HG02870 (cell line): Measurements from ENCODE around the gene RNASEH2B.
A peak's percentile ranks its signal among the peaks of the same experiment; 100 is the strongest.

Experiments
- ATAC-seq: cut with Tn5 transposase; IDR thresholded peaks from one replicate; pipeline ENCODE4 v1.9.1; 2021; ENCODE audit warnings: mild to moderate bottlenecking, moderate library complexity; ENCODE audit not compliant: unreplicated experiment

The RNASEH2B gene

DNA sequence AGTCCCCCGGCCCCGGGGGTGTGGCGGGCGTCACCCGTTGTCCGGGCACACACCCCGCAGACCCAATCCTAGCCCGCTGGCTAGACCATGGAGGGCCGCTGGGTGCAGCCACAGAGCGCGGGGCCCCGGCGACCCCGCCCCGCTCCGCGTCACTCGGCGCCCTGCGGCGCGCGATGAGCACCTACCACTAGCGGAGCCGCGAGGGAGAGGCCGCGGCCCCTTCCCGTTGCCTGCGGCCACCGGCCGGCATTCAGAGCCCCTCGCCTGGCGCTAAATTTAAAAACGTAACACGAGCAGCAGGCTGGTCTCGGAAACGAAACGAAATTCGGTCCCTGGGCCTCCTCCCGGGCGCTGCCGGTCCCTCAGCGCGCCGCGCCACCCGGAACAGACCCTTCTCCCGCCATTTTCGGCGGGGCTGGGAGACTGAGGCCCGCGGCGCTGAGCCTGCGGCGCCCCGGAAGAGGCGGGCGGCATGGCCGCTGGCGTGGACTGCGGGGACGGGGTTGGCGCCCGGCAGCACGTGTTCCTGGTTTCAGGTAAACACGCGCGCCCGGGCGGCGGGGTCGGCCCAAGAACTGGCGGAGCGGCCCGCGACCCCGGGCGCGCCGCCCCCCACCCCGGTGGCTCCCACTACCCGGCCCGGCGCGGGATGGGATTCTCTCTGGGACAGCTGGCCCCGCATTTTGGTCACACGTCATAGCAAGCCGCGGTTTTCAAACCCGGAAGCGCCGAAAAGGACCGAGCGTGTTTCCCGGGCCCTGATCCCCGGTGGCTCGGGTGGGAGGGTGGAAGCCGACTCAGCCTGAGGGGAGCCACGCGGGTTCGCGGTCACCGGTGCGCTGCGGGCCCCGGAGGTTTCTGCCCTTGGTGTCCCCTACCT lies at the start of gene RNASEH2B:
Gene RNASEH2B, plus strand, starts transcription at position 187 of the 880 bp plus-strand sequence. Its CDS starts 286 bp downstream, at position 473.
- peak; percentile 65 for ATAC-seq

- no peak for ATAC-seq
Observed at GRCh38 chr13:50864492-50864891, 45.1 kb upstream of the RNASEH2B start.

DNA sequence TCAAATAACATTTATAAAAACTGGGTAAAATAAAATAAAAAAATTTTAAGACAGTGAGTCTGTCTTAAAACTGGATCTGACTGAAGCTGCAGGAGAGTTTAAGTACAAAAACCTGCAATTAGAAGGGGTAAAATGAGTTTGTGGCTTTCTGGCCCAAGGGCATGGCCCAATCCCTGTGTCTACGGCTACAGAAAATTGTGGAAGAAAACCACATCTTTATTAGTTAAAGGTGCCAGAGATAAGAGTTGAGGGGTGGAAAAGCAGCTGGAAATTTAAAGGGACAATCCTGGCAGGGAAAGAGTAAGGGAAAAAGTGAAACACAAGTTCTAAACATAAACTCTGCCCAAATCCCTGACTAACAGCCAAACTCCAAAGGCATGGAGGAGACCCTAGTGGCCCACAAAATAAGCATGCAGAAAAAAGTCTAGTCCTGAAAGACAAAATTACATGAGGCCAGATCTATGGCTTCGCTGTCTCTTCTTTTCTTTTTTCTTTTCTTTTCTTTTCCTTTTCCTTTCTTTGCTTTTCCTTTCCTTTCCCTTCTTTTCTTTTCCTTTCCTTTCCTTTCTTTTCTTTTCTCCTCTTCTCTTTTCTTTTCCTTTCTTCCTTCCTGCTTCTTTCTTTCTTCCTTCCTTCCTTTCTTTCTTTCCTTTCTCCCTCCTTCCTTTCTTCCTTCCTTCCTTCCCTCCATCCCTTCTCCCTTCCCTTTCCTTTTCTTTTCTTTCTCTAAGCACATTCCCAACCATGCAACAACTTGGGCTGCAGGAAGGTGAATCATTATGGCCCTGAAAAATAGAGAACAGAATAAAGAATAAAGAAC lies 42.6 kb upstream of the RNASEH2B start:
- no peak for ATAC-seq

DNA sequence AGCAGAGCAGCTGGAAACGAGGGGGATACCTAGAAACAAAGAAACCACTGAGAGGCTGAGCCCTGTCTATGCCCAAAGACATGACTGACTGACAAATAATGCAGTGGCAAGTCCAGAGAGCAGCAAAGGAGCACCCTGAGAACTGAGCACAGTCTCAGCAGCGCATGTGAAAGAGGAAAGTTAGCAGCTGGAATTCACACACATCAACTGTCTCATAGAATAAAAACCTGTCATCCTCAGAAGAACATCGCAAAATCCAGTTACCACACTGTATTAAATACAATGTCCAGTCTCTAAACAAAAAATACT lies 42.0 kb upstream of the RNASEH2B start:
- ATAC-seq: no peak

DNA sequence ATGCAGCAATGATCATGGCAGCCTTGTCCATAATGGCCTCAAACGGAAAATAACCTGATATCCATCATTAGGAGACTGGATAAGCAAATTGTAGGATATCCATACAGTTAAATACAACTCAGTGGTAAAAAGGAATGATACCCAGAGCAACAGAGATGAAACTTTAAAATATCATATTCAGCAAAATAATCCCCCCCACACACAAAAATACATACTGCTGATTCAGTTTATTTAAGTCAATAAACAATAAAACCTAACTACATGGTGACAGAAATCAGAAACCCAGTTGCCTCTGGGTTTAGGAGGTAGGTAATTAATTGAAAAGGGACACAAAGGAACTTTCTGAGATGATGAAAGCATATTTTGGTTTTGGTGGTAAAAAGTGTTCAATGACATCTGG lies 38.2 kb upstream of the RNASEH2B start:
- no peak for ATAC-seq

DNA sequence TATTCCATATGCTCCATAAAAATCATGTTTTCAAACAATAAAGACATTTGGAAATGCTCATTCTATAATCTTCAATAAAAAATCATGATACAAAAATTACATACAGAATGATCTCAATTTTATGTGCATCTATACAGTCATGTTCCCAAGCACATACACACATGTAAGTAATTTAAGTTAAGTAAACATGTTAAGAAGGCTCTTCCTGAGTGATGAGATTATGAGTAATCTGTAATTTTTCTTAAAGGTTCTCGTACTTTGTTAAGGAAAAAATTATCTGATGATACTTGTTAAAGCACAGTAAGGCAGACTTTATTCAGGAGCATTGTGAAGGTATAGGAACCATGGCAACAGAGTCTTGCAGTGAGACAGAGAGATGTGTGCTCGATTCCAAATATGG lies 36.1 kb upstream of the RNASEH2B start:
- no peak for ATAC-seq

- ATAC-seq: no peak
Observed at GRCh38 chr13:50873991-50874390, 35.6 kb upstream of the RNASEH2B start.

DNA sequence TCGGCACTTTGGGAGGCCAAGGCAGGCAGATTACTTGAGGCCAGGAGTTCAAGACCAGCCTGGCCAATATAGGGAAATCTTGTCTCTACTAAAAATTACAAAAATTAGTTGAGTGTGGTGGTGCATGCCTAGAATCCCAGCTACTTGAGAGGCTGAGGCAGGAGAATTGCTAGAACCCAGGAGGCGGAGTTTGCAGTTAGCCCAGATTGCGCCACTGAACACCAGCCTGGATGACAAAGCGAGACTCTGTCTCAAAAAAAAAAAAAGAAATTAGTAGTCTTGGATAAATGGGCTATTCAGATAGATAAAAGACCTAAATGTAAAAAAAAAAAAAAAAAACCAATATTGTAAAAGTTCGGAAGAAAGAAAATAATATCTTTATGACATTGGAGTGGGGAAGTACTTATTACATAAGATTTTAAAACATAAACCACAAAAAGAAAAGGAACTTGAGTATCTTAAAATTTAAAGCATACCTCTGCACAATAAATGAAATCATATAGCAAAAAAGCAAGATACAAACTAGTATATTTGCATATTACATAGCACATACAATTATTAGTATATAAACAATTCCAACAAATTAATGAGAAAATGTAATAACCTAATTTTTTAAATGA lies 26.7 kb upstream of the RNASEH2B start:
- no peak for ATAC-seq

- no peak for ATAC-seq
Observed at GRCh38 chr13:50883728-50884127, 25.9 kb upstream of the RNASEH2B start.

- no peak for ATAC-seq
Observed at GRCh38 chr13:50884265-50884664, 25.3 kb upstream of the RNASEH2B start.

DNA sequence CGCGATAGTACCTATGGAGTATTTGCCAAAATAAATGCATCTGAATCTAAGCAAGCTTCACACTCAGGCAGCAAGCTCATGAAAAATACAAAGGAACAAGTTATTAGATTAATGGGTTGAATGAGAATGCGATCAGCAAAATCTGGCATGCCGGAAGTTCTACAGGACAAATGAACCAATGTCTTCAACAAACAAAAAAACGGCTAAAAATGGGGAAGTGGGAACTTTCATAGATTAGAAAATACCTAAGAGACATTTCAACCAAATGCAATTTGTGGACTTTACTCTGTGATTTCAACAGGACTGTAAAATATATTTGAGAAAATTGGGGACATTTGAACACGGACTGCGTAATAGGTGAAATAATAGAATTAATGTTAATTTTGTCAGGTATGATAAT lies 22.4 kb upstream of the RNASEH2B start:
- ATAC-seq: no peak

- ATAC-seq: no peak
Observed at GRCh38 chr13:50888362-50888761, 21.2 kb upstream of the RNASEH2B start.

DNA sequence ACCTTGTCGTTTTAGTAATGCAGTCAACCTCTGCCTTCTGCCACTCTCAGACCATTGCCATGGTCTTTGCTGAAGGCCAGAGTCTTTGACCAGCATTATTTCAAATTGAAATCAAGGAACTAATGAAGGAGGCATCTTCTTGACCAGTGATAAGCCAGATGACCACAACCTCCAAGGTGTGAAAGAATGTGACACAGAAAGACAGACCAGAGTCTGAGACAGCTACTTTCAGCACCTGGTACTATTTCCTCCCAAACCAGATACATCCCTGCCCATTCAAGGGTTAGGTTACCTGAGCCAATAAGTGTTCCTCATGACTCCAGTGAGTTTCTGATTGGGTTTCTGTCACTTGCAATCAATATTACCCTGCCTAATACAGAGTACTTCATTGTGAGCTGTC lies 20.3 kb upstream of the RNASEH2B start:
- ATAC-seq: no peak

DNA sequence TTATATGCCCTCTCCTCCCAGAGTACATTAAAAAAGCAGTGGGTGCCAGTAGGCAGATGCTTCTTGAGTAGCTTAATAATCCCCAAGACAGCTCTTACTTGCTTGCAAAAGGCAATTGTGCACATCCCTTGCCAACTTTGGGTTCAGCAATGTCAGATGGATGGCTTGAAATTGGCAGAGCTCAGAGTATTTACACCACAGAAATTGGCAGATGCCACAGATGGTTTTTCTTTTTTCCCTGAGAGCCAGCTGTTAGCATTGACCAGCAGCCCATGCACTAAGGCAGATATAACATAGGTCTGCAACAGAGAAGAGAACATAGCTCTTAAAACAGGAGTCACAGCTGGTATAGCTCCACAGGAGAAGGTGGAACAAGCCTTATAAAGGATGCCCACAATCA lies 18.4 kb upstream of the RNASEH2B start:
- no peak for ATAC-seq

GRCh38 chr13:50892210-50892944 lies 17.2 kb upstream of the RNASEH2B start:
- no peak for ATAC-seq

DNA sequence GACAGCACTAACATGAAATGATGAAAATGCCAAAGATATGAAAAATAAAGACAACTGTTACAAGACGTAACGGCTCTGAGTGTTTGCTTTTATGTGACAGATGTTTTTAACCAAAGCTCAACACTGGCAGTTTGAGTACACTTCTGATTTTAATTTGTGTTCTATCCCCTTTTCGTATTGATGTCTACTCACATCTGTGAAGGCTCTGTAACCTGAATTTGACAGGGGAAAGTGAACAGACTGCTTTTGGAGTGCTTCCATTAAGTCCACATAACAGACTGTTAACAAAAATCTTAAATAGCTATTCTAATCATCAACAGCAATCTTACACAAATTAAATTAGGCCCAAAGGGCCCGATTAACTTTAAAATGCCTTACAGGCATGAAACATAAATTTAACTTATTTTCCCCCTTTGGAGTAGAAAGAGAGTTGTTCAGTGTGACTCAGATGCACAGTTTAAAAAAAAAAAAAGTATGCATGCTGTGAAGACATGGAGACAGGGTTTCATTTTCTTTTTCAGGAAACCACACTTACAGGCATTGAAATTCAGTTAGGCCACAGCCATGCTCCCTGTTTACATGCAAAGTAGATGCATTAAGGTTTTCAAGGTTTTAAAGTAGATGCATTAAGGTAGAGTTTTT lies 16.3 kb upstream of the RNASEH2B start:
- peak; percentile 79 for ATAC-seq

- ATAC-seq: no peak
Observed at GRCh38 chr13:50894012-50894411, 15.6 kb upstream of the RNASEH2B start.

GRCh38 chr13:50894504-50894903 lies 15.1 kb upstream of the RNASEH2B start:
- no peak for ATAC-seq

DNA sequence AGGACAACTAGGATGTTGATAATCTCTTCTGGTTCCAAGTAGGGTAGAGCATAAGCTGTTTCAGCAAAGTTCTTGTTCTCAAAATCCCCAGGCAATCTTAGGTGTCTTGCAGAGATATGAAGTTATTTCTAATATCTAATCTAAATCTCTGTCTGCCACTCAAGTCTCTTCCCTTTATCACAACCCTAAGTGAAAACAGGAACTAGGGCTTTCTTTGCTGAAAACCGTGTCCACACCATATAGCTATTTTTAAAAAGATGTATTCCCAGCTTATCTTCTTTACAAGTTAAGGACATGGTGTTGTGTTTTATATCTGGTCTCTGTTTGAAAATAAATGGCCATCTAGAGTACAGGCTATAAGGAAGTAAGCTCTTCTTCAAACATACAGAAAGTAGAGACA lies 11.3 kb upstream of the RNASEH2B start:
- no peak for ATAC-seq

DNA sequence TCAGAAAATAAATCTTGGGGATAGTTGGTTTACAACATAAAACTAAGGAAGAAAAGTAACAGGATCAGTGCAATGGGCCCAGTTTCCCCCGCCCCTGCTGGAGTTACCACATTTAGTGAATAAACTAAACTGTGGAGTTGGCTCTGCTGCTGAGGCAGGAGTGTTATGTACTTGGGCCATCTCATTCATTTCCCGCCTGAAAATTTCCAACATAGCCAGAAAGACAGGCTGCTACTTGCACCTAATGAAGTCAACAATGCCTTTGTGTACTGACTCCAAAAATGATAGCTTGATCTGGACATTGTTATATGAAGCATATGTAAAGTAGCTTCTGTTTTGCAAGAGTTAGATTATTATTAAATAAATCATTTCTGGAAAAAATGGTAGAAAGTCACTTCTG lies 7.9 kb upstream of the RNASEH2B start:
- no peak for ATAC-seq

DNA sequence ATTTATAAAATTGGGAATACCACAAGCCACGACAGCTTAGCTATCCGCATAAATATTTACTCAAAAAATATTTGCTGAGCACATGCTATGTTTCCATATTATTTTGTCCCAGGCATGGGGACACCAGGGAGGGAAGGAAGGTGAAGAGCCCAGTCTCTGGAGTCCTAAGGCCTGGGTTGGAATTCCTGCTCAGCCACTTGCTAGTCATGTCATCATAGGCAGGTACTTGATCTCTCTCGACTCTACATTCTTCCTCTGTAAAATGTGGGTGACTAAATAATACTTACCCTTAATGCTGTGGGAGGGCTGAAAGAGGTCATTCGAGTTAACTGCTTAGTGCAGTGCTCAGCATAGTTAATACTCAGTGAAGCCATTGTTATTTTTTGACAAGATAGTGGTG lies 4.3 kb upstream of the RNASEH2B start:
- no peak for ATAC-seq
